ENCODE data around the gene TMEFF2.

- TF ChIP-seq CTCF (IDR thresholded peaks at IDR 0.05) (no peak), GATA2 (CRISPR knock-in tag; IDR thresholded peaks at IDR 0.05) (no peak), FOXJ3 (CRISPR knock-in tag; IDR thresholded peaks at IDR 0.05) (no peak), PBX3 (IDR thresholded peaks at IDR 0.05) (no peak), IRF3 (IDR thresholded peaks at IDR 0.05; ENCODE audit: low read depth, low read length) (no peak), TEAD4 (IDR thresholded peaks at IDR 0.05; ENCODE audit: borderline replicate concordance, insufficient read depth) (no peak), EP300 (IDR thresholded peaks at IDR 0.05; ENCODE audit: borderline replicate concordance in 1 of 2, low read depth in 1 of 2, low read length in 1 of 2) (no peak), USF2 (IDR thresholded peaks at IDR 0.05; ENCODE audit: borderline replicate concordance, low read depth, low read length) (no peak), GABPA (IDR thresholded peaks at IDR 0.05; ENCODE audit: low read depth) (no peak), RFX5 (IDR thresholded peaks at IDR 0.05; ENCODE audit: low read length) (no peak), EZH2phosphoT487 (IDR thresholded peaks at IDR 0.05; ENCODE audit: borderline replicate concordance, low read depth) (no peak), RAD21 (IDR thresholded peaks at IDR 0.05; ENCODE audit: low read length) (no peak)
These were observed 57.3 kb downstream of the TMEFF2 start for GRCh38 chr2:192137451-192137850.
